KMS-11 (cell line): ENCODE measurements around the gene NR2C1.

Experiments used
- H2AFZ ChIP-seq: fragments of 200-600 bp; sonication (generic); 2 replicates; pipeline ENCODE4 v1.6.1; 2016; ENCODE audit warnings: antibody characterized with exemption, mixed run types, low read depth
- H3K27ac ChIP-seq: fragments of 200-600 bp; sonication (generic); 2 replicates; pipeline ENCODE4 v1.6.1; 2016; ENCODE audit warnings: mild to moderate bottlenecking, mixed run types
- H3K27me3 ChIP-seq: fragments of 200-600 bp; sonication (generic); 2 replicates; pipeline ENCODE4 v1.6.1; 2017; ENCODE audit warnings: mild to moderate bottlenecking, low read depth, mixed run types, moderate library complexity; ENCODE audit not compliant: insufficient read depth
- H3K36me3 ChIP-seq: fragments of 200-600 bp; sonication (generic); 2 replicates; pipeline ENCODE4 v1.6.1; 2017; ENCODE audit warnings: mild to moderate bottlenecking, mixed run types; ENCODE audit not compliant: insufficient read depth
- H3K4me1 ChIP-seq: fragments of 200-600 bp; sonication (generic); 2 replicates; pipeline ENCODE4 v1.6.1; 2016; ENCODE audit warnings: mild to moderate bottlenecking, low read depth, mixed run types; ENCODE audit not compliant: poor library complexity, severe bottlenecking
- H3K4me2 ChIP-seq: fragments of 200-600 bp; sonication (generic); 2 replicates; pipeline ENCODE4 v1.7.0; 2016; ENCODE audit warnings: mild to moderate bottlenecking, mixed run types
- H3K4me3 ChIP-seq: fragments of 200-600 bp; sonication (generic); IDR thresholded peaks from 2 replicates; pipeline ENCODE4 v1.6.1; 2017; ENCODE audit warnings: low read depth, low read length, mixed read lengths; ENCODE audit not compliant: insufficient read depth
- H3K79me2 ChIP-seq: fragments of 200-600 bp; sonication (generic); 2 replicates; pipeline ENCODE4 v1.6.1; 2016; ENCODE audit warnings: low read depth, mixed run types; ENCODE audit not compliant: insufficient read depth
- H3K9ac ChIP-seq: fragments of 200-600 bp; sonication (generic); 2 replicates; pipeline ENCODE4 v1.6.1; 2016; ENCODE audit warnings: mild to moderate bottlenecking, mixed run types
- H4K20me1 ChIP-seq: fragments of 200-600 bp; sonication (generic); 2 replicates; pipeline ENCODE4 v1.6.1; 2016; ENCODE audit warnings: mild to moderate bottlenecking, mixed run types; ENCODE audit not compliant: insufficient read depth
- TF ChIP-seq, protein P1 (sequence below): fragments of 200-600 bp; sonication (generic); conservative IDR thresholded peaks from 2 replicates; pipeline ENCODE4 v1.6.1; 2017; ENCODE audit warnings: low read depth, mild to moderate bottlenecking, antibody characterized with exemption, low read length, moderate library complexity, mixed read lengths

The NR2C1 gene

DNA sequence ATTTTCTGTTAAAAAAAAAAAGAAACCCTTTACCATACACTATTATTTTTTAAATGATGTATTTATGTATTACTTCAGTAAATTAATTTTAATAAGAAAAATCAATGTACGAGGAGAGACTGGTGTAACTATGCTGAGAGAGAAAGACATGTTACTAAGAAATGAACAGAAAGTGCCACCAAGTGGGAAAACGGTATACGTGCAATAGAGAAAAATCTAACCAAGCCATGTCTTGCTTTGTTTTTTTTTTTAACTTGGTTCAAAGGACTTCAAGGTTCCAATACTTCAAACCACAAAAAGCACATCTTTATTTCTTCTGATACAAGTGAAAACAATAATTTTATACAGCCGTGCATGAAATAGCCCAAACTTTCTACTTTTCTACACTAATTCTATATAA, 92.8 kb downstream of the NR2C1 start:
- Histone ChIP-seq H3K27me3 (no peaks in the 10 kb centered on the region), H3K79me2 (no peaks in the 10 kb centered on the region), H3K4me2 (no peak overlapping the region), H3K36me3 (no peaks in the 10 kb centered on the region), H3K27ac (no peak overlapping the region), H2AFZ (no peak overlapping the region), H3K4me1 (no peaks in the 10 kb centered on the region), H3K4me3 (no peak overlapping the region), H4K20me1 (no peaks in the 10 kb centered on the region), H3K9ac (no peak overlapping the region)
- TF ChIP-seq, protein P1, sequence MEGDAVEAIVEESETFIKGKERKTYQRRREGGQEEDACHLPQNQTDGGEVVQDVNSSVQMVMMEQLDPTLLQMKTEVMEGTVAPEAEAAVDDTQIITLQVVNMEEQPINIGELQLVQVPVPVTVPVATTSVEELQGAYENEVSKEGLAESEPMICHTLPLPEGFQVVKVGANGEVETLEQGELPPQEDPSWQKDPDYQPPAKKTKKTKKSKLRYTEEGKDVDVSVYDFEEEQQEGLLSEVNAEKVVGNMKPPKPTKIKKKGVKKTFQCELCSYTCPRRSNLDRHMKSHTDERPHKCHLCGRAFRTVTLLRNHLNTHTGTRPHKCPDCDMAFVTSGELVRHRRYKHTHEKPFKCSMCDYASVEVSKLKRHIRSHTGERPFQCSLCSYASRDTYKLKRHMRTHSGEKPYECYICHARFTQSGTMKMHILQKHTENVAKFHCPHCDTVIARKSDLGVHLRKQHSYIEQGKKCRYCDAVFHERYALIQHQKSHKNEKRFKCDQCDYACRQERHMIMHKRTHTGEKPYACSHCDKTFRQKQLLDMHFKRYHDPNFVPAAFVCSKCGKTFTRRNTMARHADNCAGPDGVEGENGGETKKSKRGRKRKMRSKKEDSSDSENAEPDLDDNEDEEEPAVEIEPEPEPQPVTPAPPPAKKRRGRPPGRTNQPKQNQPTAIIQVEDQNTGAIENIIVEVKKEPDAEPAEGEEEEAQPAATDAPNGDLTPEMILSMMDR, result no peak

DNA sequence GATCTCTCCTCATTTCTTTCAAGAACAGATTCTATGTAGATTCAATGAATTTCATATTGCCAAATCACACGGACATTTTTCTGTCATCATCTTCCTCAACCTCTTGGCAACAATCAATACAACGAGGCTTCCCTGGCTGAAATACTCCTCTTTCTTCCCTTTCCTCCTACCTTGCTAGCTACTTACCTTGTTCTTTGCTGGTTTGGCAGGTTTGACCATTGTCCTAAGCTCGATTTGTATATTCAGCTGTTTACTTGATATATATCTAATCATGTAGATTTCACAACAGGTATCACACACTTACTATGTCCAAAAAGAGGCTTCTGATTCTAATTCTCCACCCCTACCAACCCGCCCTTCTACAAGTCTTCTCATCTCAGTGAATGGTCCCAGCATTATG, 93.5 kb downstream of the NR2C1 start:
- Histone ChIP-seq H3K4me1 (no peaks in the 10 kb centered on the region), H3K9ac (no peak overlapping the region), H2AFZ (no peak overlapping the region), H4K20me1 (no peaks in the 10 kb centered on the region), H3K27ac (no peak overlapping the region), H3K4me3 (no peak overlapping the region), H3K36me3 (no peaks in the 10 kb centered on the region), H3K4me2 (no peak overlapping the region), H3K27me3 (no peaks in the 10 kb centered on the region), H3K79me2 (no peaks in the 10 kb centered on the region)
- TF ChIP-seq, protein P1, result no peak

DNA sequence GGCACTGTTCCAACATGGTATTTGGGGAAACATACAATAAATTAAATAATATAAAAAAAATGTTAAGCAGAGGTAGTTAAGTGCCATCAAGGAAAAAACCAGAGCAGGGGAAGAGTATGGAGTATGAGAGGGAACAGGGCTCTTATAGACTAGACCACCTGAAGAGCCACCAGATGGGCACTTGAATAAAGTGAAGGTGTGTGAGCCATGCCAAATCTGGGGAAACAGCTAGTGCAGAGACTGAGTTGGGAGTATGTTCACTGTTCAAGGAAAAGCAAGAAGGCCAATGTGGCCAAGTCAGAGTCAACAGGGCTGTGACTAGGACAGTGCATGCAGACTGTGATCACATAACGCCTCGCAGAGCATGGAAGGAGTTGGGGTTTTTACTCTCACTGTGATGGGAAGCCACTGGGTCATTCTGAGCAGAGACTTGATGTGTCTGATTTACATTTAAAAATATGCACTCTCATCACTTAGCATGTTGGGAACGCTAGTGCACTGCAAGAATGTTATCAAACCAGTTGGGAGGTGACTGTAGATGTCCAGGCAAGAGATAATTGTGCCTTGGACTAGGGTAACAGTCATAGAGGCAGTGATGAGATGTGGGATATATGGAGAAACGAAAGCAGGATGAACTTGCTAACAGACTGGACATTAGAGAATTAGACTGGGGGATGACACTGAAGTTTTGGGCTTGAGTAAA, 95.5 kb downstream of the NR2C1 start:
- H3K36me3 ChIP-seq, result no peaks in the 10 kb centered on the region
- no peaks in the 10 kb centered on the region for H4K20me1 ChIP-seq
- no peak overlapping the region for H3K9ac ChIP-seq
- H3K4me1 ChIP-seq, result no peaks in the 10 kb centered on the region
- no peak overlapping the region for H3K4me2 ChIP-seq
- no peaks in the 10 kb centered on the region for H3K27me3 ChIP-seq
- H3K4me3 ChIP-seq, result no peak overlapping the region
- peaks cover 5% of the 10 kb centered on the region; the same call in 1 of the 2 replicates for H3K79me2 ChIP-seq
- no peak overlapping the region for H2AFZ ChIP-seq
- TF ChIP-seq, protein P1, result no peak
- no peak overlapping the region for H3K27ac ChIP-seq

DNA sequence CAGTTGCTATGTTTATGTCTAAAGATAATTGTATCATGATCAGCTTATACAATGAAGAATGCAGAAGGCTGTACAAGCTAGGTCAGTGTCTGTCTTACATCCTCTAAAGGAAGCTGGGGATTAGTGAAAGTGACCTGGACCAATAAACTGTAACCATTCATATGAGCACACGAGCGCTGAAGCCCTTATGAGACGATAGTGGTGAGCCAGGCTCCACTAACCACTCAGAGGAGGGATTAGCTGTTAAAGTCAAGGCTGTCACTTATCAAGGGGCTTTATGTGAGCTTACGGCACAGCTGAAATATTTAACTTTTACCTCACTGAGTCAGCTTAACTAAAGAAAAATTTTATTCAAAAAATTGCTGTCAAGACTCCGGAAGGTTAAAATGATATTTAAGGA, 100.2 kb downstream of the NR2C1 start:
- Histone ChIP-seq H3K4me1 (no peaks in the 10 kb centered on the region), H3K27me3 (no peaks in the 10 kb centered on the region), H3K27ac (no peak overlapping the region), H3K9ac (no peak overlapping the region), H3K4me2 (no peak overlapping the region), H3K36me3 (no peaks in the 10 kb centered on the region), H3K79me2 (peaks cover 5% of the 10 kb centered on the region; the same call in 1 of the 2 replicates), H2AFZ (no peak overlapping the region), H4K20me1 (no peaks in the 10 kb centered on the region), H3K4me3 (no peak overlapping the region)
- TF ChIP-seq, protein P1, result no peak
